ENCODE results near the gene FAAH.

DNA sequence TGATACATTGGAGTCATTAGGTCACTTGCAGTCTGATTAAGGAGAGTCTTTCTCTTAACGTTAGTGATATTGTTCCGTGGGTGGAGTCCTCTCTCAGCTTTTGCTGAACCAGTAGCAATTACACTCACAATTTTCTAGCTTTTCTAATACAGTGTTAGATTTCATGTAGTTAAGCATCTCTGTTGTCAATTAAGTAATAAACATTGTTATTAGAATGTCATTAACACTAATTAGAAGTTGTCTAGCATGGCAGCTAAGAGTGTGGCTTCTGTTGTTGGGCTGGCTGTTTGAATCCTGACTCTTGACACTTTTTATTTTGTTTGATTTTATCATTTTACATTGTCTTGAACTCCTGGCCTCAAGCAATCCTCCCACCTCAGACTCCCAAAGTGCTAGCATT, 33.4 kb downstream of the FAAH start:
- no peak for TF ChIP-seq NFIC (IDR thresholded peaks at IDR 0.05; ENCODE audit: low read length)
- no peak for TF ChIP-seq ZNF510 (CRISPR knock-in tag; IDR thresholded peaks at IDR 0.05; ENCODE audit: low read depth)
- no peak for TF ChIP-seq GATAD1 (CRISPR knock-in tag; IDR thresholded peaks at IDR 0.05)
- TF ChIP-seq NFE2L1 (CRISPR knock-in tag; IDR thresholded peaks at IDR 0.05; ENCODE audit: borderline replicate concordance): no peak
- no peak for TF ChIP-seq KDM6A (CRISPR knock-in tag; IDR thresholded peaks at IDR 0.05; ENCODE audit: low read depth)
- no peak for TF ChIP-seq MAFK (conservative IDR thresholded peaks at IDR 0.05 in 1 of 2, IDR thresholded peaks at IDR 0.05 in 1 of 2; ENCODE audit: low read length in 2 of 2)
- TF ChIP-seq ZNF709 (CRISPR knock-in tag; IDR thresholded peaks at IDR 0.05): no peak
- no peak for TF ChIP-seq ZNF839 (CRISPR knock-in tag; IDR thresholded peaks at IDR 0.05; ENCODE audit: borderline replicate concordance)
